Epithelial cell of proximal tubule (primary cell): ENCODE data around the gene MINDY4. TPM values are rescaled to one million over a fixed set of nuclear protein-coding genes. Genes with fewer than 3 reads are reported as not detected.

Experiments
- DNase-seq: peaks from one replicate; pipeline ENCODE4 v3.0.0-alpha.2; 2011; ENCODE audit warnings: low read depth
- H3K4me3 ChIP-seq: 2 replicates; pipeline ENCODE4 v1.5.1; 2011; ENCODE audit warnings: low read depth, mild to moderate bottlenecking, low read length
- total RNA-seq: library from RNA; depleted of rRNA; stranded (reverse); fragments of >200 nt; gene quantifications from 2 replicates; pipeline ENCODE4 v1.2.3, GENCODE V29; 2015
- TF ChIP-seq, protein P1 (sequence below): conservative IDR thresholded peaks from 2 replicates; pipeline ENCODE4 v1.5.1; 2012; ENCODE audit warnings: low read depth, mild to moderate bottlenecking, low read length

The MINDY4 gene
- total RNA-seq, 1 donor from 2014 or later = 5.2 TPM

DNA sequence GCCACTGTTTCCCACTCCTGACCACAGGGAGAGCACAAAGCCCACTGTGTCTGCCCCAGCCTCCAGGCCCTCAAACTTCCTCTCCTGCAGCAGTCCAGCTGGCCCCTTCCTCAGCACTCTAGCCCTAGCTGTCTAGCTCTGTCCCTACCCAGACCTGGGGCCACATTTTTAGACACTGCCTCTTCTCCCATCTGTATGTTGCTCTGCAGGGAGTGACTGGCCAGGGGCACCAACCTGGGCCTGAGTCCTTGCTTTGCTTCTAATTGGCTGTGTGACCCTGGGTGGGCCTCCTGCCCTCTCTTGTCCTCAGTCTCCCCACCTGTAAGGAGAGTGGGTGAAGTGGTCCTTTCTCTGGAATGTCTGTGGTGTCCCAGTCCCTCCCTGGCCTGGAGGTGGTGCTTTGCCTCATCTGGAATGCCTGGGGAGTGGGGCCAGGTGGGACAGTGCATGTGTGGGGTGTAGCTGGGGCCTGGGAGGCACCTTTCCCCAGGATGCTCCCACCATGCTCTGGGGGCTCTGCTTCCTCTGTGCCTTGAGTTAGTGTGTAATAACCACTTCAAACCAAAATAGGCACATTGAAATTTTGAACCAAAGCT lies 165.5 kb downstream of the MINDY4 start:
- no peak overlapping the region for H3K4me3 ChIP-seq
- TF ChIP-seq, protein P1, sequence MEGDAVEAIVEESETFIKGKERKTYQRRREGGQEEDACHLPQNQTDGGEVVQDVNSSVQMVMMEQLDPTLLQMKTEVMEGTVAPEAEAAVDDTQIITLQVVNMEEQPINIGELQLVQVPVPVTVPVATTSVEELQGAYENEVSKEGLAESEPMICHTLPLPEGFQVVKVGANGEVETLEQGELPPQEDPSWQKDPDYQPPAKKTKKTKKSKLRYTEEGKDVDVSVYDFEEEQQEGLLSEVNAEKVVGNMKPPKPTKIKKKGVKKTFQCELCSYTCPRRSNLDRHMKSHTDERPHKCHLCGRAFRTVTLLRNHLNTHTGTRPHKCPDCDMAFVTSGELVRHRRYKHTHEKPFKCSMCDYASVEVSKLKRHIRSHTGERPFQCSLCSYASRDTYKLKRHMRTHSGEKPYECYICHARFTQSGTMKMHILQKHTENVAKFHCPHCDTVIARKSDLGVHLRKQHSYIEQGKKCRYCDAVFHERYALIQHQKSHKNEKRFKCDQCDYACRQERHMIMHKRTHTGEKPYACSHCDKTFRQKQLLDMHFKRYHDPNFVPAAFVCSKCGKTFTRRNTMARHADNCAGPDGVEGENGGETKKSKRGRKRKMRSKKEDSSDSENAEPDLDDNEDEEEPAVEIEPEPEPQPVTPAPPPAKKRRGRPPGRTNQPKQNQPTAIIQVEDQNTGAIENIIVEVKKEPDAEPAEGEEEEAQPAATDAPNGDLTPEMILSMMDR = no peak
- DNase-seq = no peak

DNA sequence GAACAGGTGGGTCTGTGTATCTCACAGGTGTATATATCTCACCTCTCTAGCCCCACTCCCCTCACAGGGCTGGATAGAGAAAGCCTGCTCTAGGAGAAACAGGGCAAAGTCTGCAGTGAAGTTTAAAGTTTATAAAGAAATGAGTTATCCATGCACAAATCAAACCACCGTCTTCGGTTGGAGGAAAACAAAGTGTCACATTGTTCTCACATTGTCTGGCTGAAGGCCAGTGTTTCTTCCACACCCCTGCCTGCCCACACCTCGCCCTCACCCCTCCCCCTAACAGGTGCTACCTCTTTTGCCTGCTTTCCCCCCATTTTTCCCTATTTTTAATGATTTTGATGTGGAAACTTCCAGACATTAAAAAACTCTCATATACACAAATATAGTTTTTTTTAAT lies 166.2 kb downstream of the MINDY4 start:
- TF ChIP-seq, protein P1 = no peak
- no peak overlapping the region for H3K4me3 ChIP-seq
- no peak for DNase-seq

- H3K4me3 ChIP-seq = peak overlapping the region; percentile 40
- TF ChIP-seq, protein P1 = peak; percentile 97
- DNase-seq = no peak
Measured at GRCh38 chr7:30938435-30939316, 167.5 kb downstream of the MINDY4 start.

DNA sequence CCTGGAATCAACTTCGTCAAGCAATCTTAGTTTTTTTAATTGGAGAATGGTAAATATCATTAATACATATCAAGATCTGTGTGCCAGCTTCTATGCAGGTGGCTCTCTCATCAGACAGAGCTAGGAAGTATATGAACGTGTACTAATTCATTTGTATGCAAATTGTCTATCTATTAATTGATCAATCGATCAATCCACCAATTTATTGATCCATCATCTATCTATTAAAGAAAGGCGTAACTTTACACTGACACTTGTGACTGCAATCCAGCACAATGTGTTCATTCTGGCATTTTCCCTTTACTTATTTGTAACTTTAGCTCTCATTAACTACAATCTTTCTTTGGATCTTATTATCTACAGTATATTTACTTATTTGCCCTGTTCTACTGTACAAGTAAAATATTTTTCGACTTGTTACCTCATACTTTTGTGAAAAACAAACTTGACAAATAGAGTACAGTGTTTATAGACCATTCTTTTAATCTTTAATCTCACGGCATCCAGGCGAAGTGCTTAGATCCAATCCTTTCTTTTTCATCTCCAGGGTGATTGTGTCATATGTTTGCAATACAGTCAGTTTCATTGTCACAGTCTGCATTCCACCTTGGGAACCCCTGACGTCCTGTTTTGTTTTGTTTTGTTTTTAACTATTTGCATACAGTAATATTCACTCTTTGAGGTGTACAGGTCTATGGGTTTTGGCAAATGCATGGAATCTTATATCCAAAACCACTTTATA lies 170.5 kb downstream of the MINDY4 start:
- TF ChIP-seq, protein P1 = no peak
- no peak for DNase-seq
- no peak overlapping the region for H3K4me3 ChIP-seq

Other genes starting within 250 kb of the MINDY4 start
- gene GARS1, start 176.5 kb upstream of the MINDY4 start, total RNA-seq = 154 and 240 TPM in 2 replicates
- gene CRHR2, start 89.0 kb upstream of the MINDY4 start, total RNA-seq = not detected in 2 replicates
- gene INMT, start 19.3 kb upstream of the MINDY4 start, total RNA-seq = 0.81 TPM in 1 of 2 replicates, not detected in the other
- gene AQP1, start 140.4 kb downstream of the MINDY4 start, total RNA-seq = 0.72 and 2.1 TPM in 2 replicates
- gene GHRHR, start 192.5 kb downstream of the MINDY4 start, total RNA-seq = not detected in 2 replicates